Ectodermal cell (in vitro differentiated cells): ENCODE measurements around the gene ERMN.

Experiments
- H3K27ac ChIP-seq: 2 replicates; pipeline ENCODE4 v1.7.0; 2013; ENCODE audit warnings: mild to moderate bottlenecking, low read depth, low read length; ENCODE audit not compliant: insufficient read depth, poor library complexity, severe bottlenecking
- H3K27me3 ChIP-seq: 2 replicates; pipeline ENCODE4 v1.7.0; 2013; ENCODE audit warnings: mild to moderate bottlenecking, low read length; ENCODE audit not compliant: insufficient read depth, control insufficient read depth, poor library complexity, severe bottlenecking
- H3K36me3 ChIP-seq: one replicate; pipeline ENCODE4 v1.7.0; 2013; ENCODE audit warnings: low read length; ENCODE audit not compliant: control insufficient read depth, insufficient read depth
- H3K4me1 ChIP-seq: one replicate; pipeline ENCODE4 v1.7.0; 2013; ENCODE audit warnings: low read length; ENCODE audit not compliant: control insufficient read depth, insufficient read depth
- H3K4me3 ChIP-seq: 2 replicates; pipeline ENCODE4 v1.7.0; 2013; ENCODE audit warnings: low read depth, low read length, control low read depth; ENCODE audit not compliant: insufficient read depth
- H3K9me3 ChIP-seq: 2 replicates; pipeline ENCODE4 v1.7.0; 2013; ENCODE audit warnings: mild to moderate bottlenecking, low read length, moderate library complexity; ENCODE audit not compliant: control insufficient read depth
- WGBS, 2 experiments: methylation state at CpG; one replicate each; pipeline ENCODE4 v1.1.7; 2013; ENCODE audit warnings: missing lambda C conversion rate in 2 of 2; 5-methylcytosine and 5-hydroxymethylcytosine counted together

The ERMN gene

GRCh38 chr2:157269922-157270321 lies 55.7 kb downstream of the ERMN start:
- Histone ChIP-seq H3K4me3 (no peak overlapping the region), H3K27ac (no peak overlapping the region), H3K36me3 (no peaks in the 10 kb centered on the region), H3K9me3 (no peaks in the 10 kb centered on the region), H3K27me3 (no peaks in the 10 kb centered on the region), H3K4me1 (peaks cover 10% of the 10 kb centered on the region)
- WGBS, 2 experiments, result 90 to 92% methylated on average over 2 of the region's 2 CpGs

GRCh38 chr2:157269060-157269459 lies 56.6 kb downstream of the ERMN start:
- H3K27me3 ChIP-seq, result no peaks in the 10 kb centered on the region
- peaks cover 12% of the 10 kb centered on the region for H3K4me1 ChIP-seq
- no peak overlapping the region for H3K4me3 ChIP-seq
- whole genome bisulfite sequencing, 2 experiments, result 84 to 92% methylated on average over 2 of the region's 2 CpGs
- no peak overlapping the region for H3K27ac ChIP-seq
- no peaks in the 10 kb centered on the region for H3K36me3 ChIP-seq
- H3K9me3 ChIP-seq, result no peaks in the 10 kb centered on the region
